A673 (cell line): Measurements from ENCODE around the gene METTL23. TPM values are rescaled to one million over a fixed set of nuclear protein-coding genes. Genes with fewer than 3 reads are reported as not detected.
A peak's percentile ranks its signal among the peaks of the same experiment; 100 is the strongest.

ENCODE experiments used
- BruUV-seq: library from RNA; stranded (reverse); fragments of 400-500 nt; replicated peaks from 2 replicates; lab custom pipeline; 2021; lab: Mats Ljungman, UMichigan
- CTCF ChIA-PET: fragments of 300-600 bp; sonication (Branson Sonifier 250); formaldehyde crosslinking; loops from one replicate; lab custom pipeline; 2022; ENCODE audit warnings: antibody characterized with exemption; lab: Charles Lee
- POLR2A ChIA-PET: fragments of 300-600 bp; sonication (Branson Sonifier 250); formaldehyde crosslinking; loops from one replicate; lab custom pipeline; 2022; ENCODE audit warnings: antibody characterized with exemption; ENCODE audit not compliant: low non-redundant PET; lab: Charles Lee
- DNase-seq: peaks from one replicate; pipeline ENCODE4 v3.0.0-alpha.2; 2015; ENCODE audit warnings: low spot score
- H3K27ac ChIP-seq: fragments of 200-600 bp; sonication (generic); 2 replicates; pipeline ENCODE4 v1.5.1; 2016; ENCODE audit warnings: mixed run types, low read depth, mild to moderate bottlenecking, mixed read lengths, antibody characterized with exemption, low read length; ENCODE audit not compliant: poor library complexity, severe bottlenecking
- H3K27me3 ChIP-seq: fragments of 200-600 bp; sonication (generic); replicated peaks from 2 replicates; pipeline ENCODE4 v1.6.1; 2017; ENCODE audit warnings: mixed run types, low read depth, mild to moderate bottlenecking, mixed read lengths, antibody characterized with exemption, low read length; ENCODE audit not compliant: insufficient read depth, poor library complexity
- H3K36me3 ChIP-seq: fragments of 200-600 bp; sonication (generic); 2 replicates; pipeline ENCODE4 v1.6.1; 2016; ENCODE audit warnings: mixed run types, mild to moderate bottlenecking, mixed read lengths, antibody characterized with exemption, low read length; ENCODE audit not compliant: insufficient read depth, poor library complexity, severe bottlenecking
- H3K4me1 ChIP-seq: fragments of 200-600 bp; sonication (generic); 2 replicates; pipeline ENCODE4 v1.6.1; 2017; ENCODE audit warnings: mixed run types, mild to moderate bottlenecking, mixed read lengths, antibody characterized with exemption, low read length; ENCODE audit not compliant: insufficient read depth, poor library complexity, severe bottlenecking
- H3K4me3 ChIP-seq: fragments of 200-600 bp; sonication (generic); 2 replicates; pipeline ENCODE4 v1.5.1; 2016; ENCODE audit warnings: low read depth, mixed run types, mild to moderate bottlenecking, mixed read lengths, low read length; ENCODE audit not compliant: poor library complexity, severe bottlenecking
- H3K9me3 ChIP-seq: fragments of 200-600 bp; sonication (generic); 2 replicates; pipeline ENCODE4 v1.6.1; 2016; ENCODE audit warnings: mixed run types, low read depth, mild to moderate bottlenecking, mixed read lengths, antibody characterized with exemption, low read length; ENCODE audit not compliant: poor library complexity, severe bottlenecking
- CTCF ChIP-seq: fragments of 300-800, 200-600 bp; sonication (generic); conservative IDR thresholded peaks from 2 replicates; pipeline ENCODE4 v1.5.1; 2017; ENCODE audit warnings: low read depth, mild to moderate bottlenecking, antibody characterized with exemption, low read length, moderate library complexity, mixed read lengths
- EZH2 ChIP-seq: fragments of 200-600 bp; sonication (generic); IDR thresholded peaks from 2 replicates; pipeline ENCODE4 v1.6.1; 2017; ENCODE audit warnings: borderline replicate concordance, low read depth, mild to moderate bottlenecking, mixed read lengths, antibody characterized with exemption, low read length; ENCODE audit not compliant: poor library complexity, severe bottlenecking
- intact Hi-C: fragments of 100-400 bp; cut with micrococcal nuclease; formaldehyde crosslinking; loops from one replicate; pipeline ENCODE4 v1.10.0; 2022; ENCODE audit not compliant: unreplicated experiment
- total RNA-seq: library from RNA; stranded (reverse); gene quantifications from 2 replicates; pipeline ENCODE4 v1.2.3, GENCODE V29; 2021

Gene METTL23
- total RNA-seq, 1 experiment from 2014 or later = 42.4 TPM

- ChIA-PET POLR2A (no interaction called here), CTCF (no interaction called here)
- Histone ChIP-seq H3K27me3 (no peaks in the 10 kb centered on the region), H3K4me1 (no peaks in the 10 kb centered on the region), H3K36me3 (peaks cover 6% of the 10 kb centered on the region), H3K4me3 (no peak overlapping the region), H3K27ac (no peak overlapping the region), H3K9me3 (no peaks in the 10 kb centered on the region)
- intact Hi-C loops = no loop called here
- no peak for TF ChIP-seq EZH2
- TF ChIP-seq CTCF = no peak
- no peak for DNase-seq
- BruUV-seq = no TSS peak
Measured at GRCh38 chr17:76679239-76679638, 47.4 kb upstream of the METTL23 start.

GRCh38 chr17:76681222-76682137, 45.2 kb upstream of the METTL23 start:
- CTCF ChIA-PET = interaction anchor here (0.6 to 1.5 kb wide), 5 partner anchors 10 to 159 kb away, joined by 3 to 8 read pairs (median 3); no protein-coding TSS in a partner anchor
- no peak overlapping the region for H3K27ac ChIP-seq
- TF ChIP-seq CTCF (peak; percentile 92), EZH2 (no peak)
- no peak overlapping the region for H3K4me3 ChIP-seq
- BruUV-seq = no TSS peak
- intact Hi-C loops = loop anchor here (5.0 kb wide), 1 partner anchor 159 kb away; no protein-coding TSS in a partner anchor
- DNase-seq = peak; percentile 76
- H3K4me1 ChIP-seq = no peaks in the 10 kb centered on the region
- peaks cover 6% of the 10 kb centered on the region for H3K36me3 ChIP-seq
- POLR2A ChIA-PET = no interaction called here
- H3K27me3 ChIP-seq = no peaks in the 10 kb centered on the region
- no peaks in the 10 kb centered on the region for H3K9me3 ChIP-seq

- DNase-seq = no peak
- CTCF ChIA-PET = interaction anchor here (0.5 to 1.5 kb wide), 3 partner anchors 15 to 172 kb away, joined by 3 to 8 read pairs (median 8); no protein-coding TSS in a partner anchor
- Histone ChIP-seq H3K27ac (no peak overlapping the region), H3K4me1 (no peaks in the 10 kb centered on the region), H3K4me3 (no peak overlapping the region), H3K36me3 (peaks cover 6% of the 10 kb centered on the region), H3K27me3 (no peaks in the 10 kb centered on the region), H3K9me3 (no peaks in the 10 kb centered on the region)
- POLR2A ChIA-PET = no interaction called here
- TF ChIP-seq EZH2 = no peak
- no peak for TF ChIP-seq CTCF
- BruUV-seq = no TSS peak
- intact Hi-C loops = loop anchor here (5.0 kb wide), 1 partner anchor 160 kb away; no protein-coding TSS in a partner anchor
Measured at GRCh38 chr17:76682296-76682695, 44.3 kb upstream of the METTL23 start.
